HL-60 (cell line): ENCODE measurements around the gene FBXO34.

Experiments used
- DNase-seq, 2 experiments: peaks; one replicate each; pipeline ENCODE4 v3.0.0-alpha.2; 2010 to 2020; ENCODE audit warnings: low read depth in 1 of 2, low spot score in 1 of 2
- H3K27ac ChIP-seq: fragments of 250-450 bp; sonication (Bioruptor Pico); replicated peaks from 2 replicates; pipeline ENCODE4 v1.5.1; 2020; ENCODE audit warnings: mild to moderate bottlenecking, moderate library complexity
- H3K27me3 ChIP-seq: fragments of 250-450 bp; sonication (Bioruptor Pico); 2 replicates; pipeline ENCODE4 v1.5.1; 2021; ENCODE audit warnings: mild to moderate bottlenecking, moderate library complexity; ENCODE audit not compliant: insufficient read depth, poor library complexity, severe bottlenecking
- H3K4me3 ChIP-seq: replicated peaks from 2 replicates; pipeline ENCODE4 v1.5.1; 2011; ENCODE audit warnings: mild to moderate bottlenecking, control low read depth, low read length; ENCODE audit not compliant: insufficient read depth
- CTCF ChIP-seq: IDR thresholded peaks from one replicate; pipeline ENCODE4 v1.5.1; 2011; ENCODE audit warnings: low read length, control low read depth, inconsistent platforms; ENCODE audit not compliant: insufficient read depth
- GABPA ChIP-seq: IDR thresholded peaks from 2 replicates; pipeline ENCODE4 v1.6.1; 2012; ENCODE audit warnings: low read depth
- POLR2AphosphoS5 ChIP-seq: IDR thresholded peaks from 2 replicates; pipeline ENCODE4 v1.6.1; 2012; ENCODE audit warnings: low read depth
- REST ChIP-seq: IDR thresholded peaks from 2 replicates; pipeline ENCODE4 v1.6.1; 2012; ENCODE audit warnings: low read depth; ENCODE audit not compliant: insufficient replicate concordance
- SPI1 ChIP-seq: IDR thresholded peaks from 2 replicates; pipeline ENCODE4 v1.6.1; 2012; ENCODE audit warnings: low read depth, mild to moderate bottlenecking, borderline replicate concordance

FBXO34 gene

GRCh38 chr14:55276736-55277135 is 5.5 kb downstream of the FBXO34 start:
- no peak for DNase-seq
- TF ChIP-seq POLR2AphosphoS5 (no peak), CTCF (no peak), GABPA (no peak), SPI1 (no peak), REST (no peak)
- H3K27me3 ChIP-seq, result no peaks in the 10 kb centered on the region
- H3K4me3 ChIP-seq, result no peak overlapping the region
- no peak overlapping the region for H3K27ac ChIP-seq

- H3K4me3 ChIP-seq, result no peak overlapping the region
- no peaks in the 10 kb centered on the region for H3K27me3 ChIP-seq
- peak overlapping the region; percentile 3 for H3K27ac ChIP-seq
- DNase-seq, result peak in 1 of 2 experiments; percentile 34
- TF ChIP-seq CTCF (no peak), SPI1 (peak; percentile 99)
Measured at GRCh38 chr14:55277972-55278740, 6.9 kb downstream of the FBXO34 start.

- no peak overlapping the region for H3K27ac ChIP-seq
- TF ChIP-seq POLR2AphosphoS5 (no peak), SPI1 (no peak), GABPA (no peak), CTCF (no peak), REST (no peak)
- no peak for DNase-seq
- no peak overlapping the region for H3K4me3 ChIP-seq
- H3K27me3 ChIP-seq, result no peaks in the 10 kb centered on the region
Measured at GRCh38 chr14:55279384-55279783, 8.2 kb downstream of the FBXO34 start.

GRCh38 chr14:55281316-55281839 is 10.2 kb downstream of the FBXO34 start:
- H3K27ac ChIP-seq, result no peak overlapping the region
- H3K4me3 ChIP-seq, result no peak overlapping the region
- DNase-seq, result no peak
- no peak for TF ChIP-seq CTCF
- no peak for TF ChIP-seq GABPA
- no peak for TF ChIP-seq SPI1
- TF ChIP-seq REST, result no peak
- TF ChIP-seq POLR2AphosphoS5, result no peak
- no peaks in the 10 kb centered on the region for H3K27me3 ChIP-seq
